ENCODE data around the gene SLC25A45. TPM values are rescaled to one million over a fixed set of nuclear protein-coding genes. Genes with fewer than 3 reads are reported as not detected.
A peak's percentile ranks its signal among the peaks of the same experiment; 100 is the strongest.

The SLC25A45 gene
- total RNA-seq, 1 donor from 2014 or later: 2.2 TPM

- Histone ChIP-seq H3K27me3 (no peaks in the 10 kb centered on the region), H3K4me3 (no peak overlapping the region), H3K4me1 (peaks cover 85% of the 10 kb centered on the region), H3K36me3 (peaks cover 0 to 20% of the 10 kb centered on the region in 2 donors), H3K9me3 (no peaks in the 10 kb centered on the region), H3K27ac (peak overlapping the region; percentile 98)
- no peak for TF ChIP-seq POLR2AphosphoS5 (IDR thresholded peaks at IDR 0.05; ENCODE audit: insufficient read depth in 1 of 2, low read depth in 1 of 2)
- TF ChIP-seq POLR2A (IDR thresholded peaks at IDR 0.05): no peak
- no peak for TF ChIP-seq CTCF (IDR thresholded peaks at IDR 0.05)
- no peak for DNase-seq (ENCODE audit: extremely low spot score in 2 of 2)
- intact Hi-C loops (cut with DNase I): no loop called here
Measured at GRCh38 chr11:65388731-65389130, 6.3 kb upstream of the SLC25A45 start.

- Histone ChIP-seq H3K4me1 (peaks cover 94% of the 10 kb centered on the region), H3K27ac (peak within 1 kb of the TSS; percentile 98), H3K9me3 (no peaks in the 10 kb centered on the region), H3K27me3 (no peaks in the 10 kb centered on the region), H3K36me3 (peaks cover 0 to 8% of the 10 kb centered on the region in 2 donors), H3K4me3 (peak within 1 kb of the TSS; percentile 71 to 90)
- intact Hi-C loops (cut with DNase I): no loop called here
- no peak for DNase-seq (ENCODE audit: extremely low spot score in 2 of 2)
- TF ChIP-seq CTCF (IDR thresholded peaks at IDR 0.05): no peak
- peak; percentile 36 to 89 for TF ChIP-seq POLR2AphosphoS5 (IDR thresholded peaks at IDR 0.05; ENCODE audit: insufficient read depth in 1 of 2, low read depth in 1 of 2)
- TF ChIP-seq POLR2A (IDR thresholded peaks at IDR 0.05): peak in 1 of 2 donors; percentile 78
Measured at GRCh38 chr11:65386307-65387140, 4.1 kb upstream of the SLC25A45 start, which contains the start of gene FRMD8. FRMD8 (plus strand) TSS chr11:65386637; CDS start chr11:65387037, 400 bp downstream.

- intact Hi-C loops (cut with DNase I): loop anchor here (5.0 kb wide), 1 partner anchor 33 kb away; no protein-coding TSS in a partner anchor
Measured at GRCh38 chr11:65384301-65384889, 1.9 kb upstream of the SLC25A45 start.

GRCh38 chr11:65383778-65384177 lies 1.3 kb upstream of the SLC25A45 start:
- H3K27ac ChIP-seq: peak overlapping the region; percentile 98
- H3K4me1 ChIP-seq: peaks cover 83% of the 10 kb centered on the region
- intact Hi-C loops (cut with DNase I): loop anchor here (5.0 kb wide), 1 partner anchor 34 kb away; no protein-coding TSS in a partner anchor
- no peak for DNase-seq (ENCODE audit: extremely low spot score in 2 of 2)
- H3K27me3 ChIP-seq: no peaks in the 10 kb centered on the region
- H3K9me3 ChIP-seq: no peaks in the 10 kb centered on the region
- TF ChIP-seq POLR2AphosphoS5 (IDR thresholded peaks at IDR 0.05; ENCODE audit: insufficient read depth in 1 of 2, low read depth in 1 of 2): no peak
- TF ChIP-seq POLR2A (IDR thresholded peaks at IDR 0.05): no peak
- no peak for TF ChIP-seq CTCF (IDR thresholded peaks at IDR 0.05)
- no peak overlapping the region for H3K4me3 ChIP-seq
- H3K36me3 ChIP-seq: peaks cover 0 to 4% of the 10 kb centered on the region in 2 donors

More at GRCh38 chr11:65384301-65384889, 1.9 kb upstream of the SLC25A45 start:
- no peak for DNase-seq (ENCODE audit: extremely low spot score in 2 of 2)
- peak overlapping the region; percentile 98 for H3K27ac ChIP-seq
- TF ChIP-seq CTCF (IDR thresholded peaks at IDR 0.05) (no peak), POLR2A (IDR thresholded peaks at IDR 0.05) (no peak), POLR2AphosphoS5 (IDR thresholded peaks at IDR 0.05; ENCODE audit: insufficient read depth in 1 of 2, low read depth in 1 of 2) (no peak)
- H3K9me3 ChIP-seq: no peaks in the 10 kb centered on the region
- peaks cover 0 to 8% of the 10 kb centered on the region in 2 donors for H3K36me3 ChIP-seq
- H3K4me1 ChIP-seq: peaks cover 89% of the 10 kb centered on the region
- H3K27me3 ChIP-seq: no peaks in the 10 kb centered on the region
- H3K4me3 ChIP-seq: no peak overlapping the region

Data from vagina (tissue), 2 donors.